GM18861 (cell line): Measurements from ENCODE around the gene ECM1.

Experiments used
- ATAC-seq: cut with Tn5 transposase; IDR thresholded peaks from one replicate; pipeline ENCODE4 v1.9.1; 2021; ENCODE audit not compliant: unreplicated experiment

The ECM1 gene

GRCh38 chr1:150557065-150557600, 49.2 kb downstream of the ECM1 start:
- ATAC-seq = no peak

- ATAC-seq = no peak
Observed at GRCh38 chr1:150557813-150558212, 49.9 kb downstream of the ECM1 start.

GRCh38 chr1:150558303-150558704, 50.4 kb downstream of the ECM1 start:
- no peak for ATAC-seq

- no peak for ATAC-seq
Observed at GRCh38 chr1:150558761-150559655, 51.1 kb downstream of the ECM1 start.

- no peak for ATAC-seq
Observed at GRCh38 chr1:150559656-150560010, 51.7 kb downstream of the ECM1 start.

- ATAC-seq = no peak
Observed at GRCh38 chr1:150560011-150560438, 52.1 kb downstream of the ECM1 start.

GRCh38 chr1:150560576-150561253, 52.8 kb downstream of the ECM1 start:
- ATAC-seq = peak; percentile 26

- no peak for ATAC-seq
Observed at GRCh38 chr1:150561254-150561973, 53.5 kb downstream of the ECM1 start.

- peak; percentile 20 for ATAC-seq
Observed at GRCh38 chr1:150561974-150562445, 54.1 kb downstream of the ECM1 start.

GRCh38 chr1:150562446-150563339, 54.8 kb downstream of the ECM1 start:
- ATAC-seq = peak; percentile 27
